Adrenal gland (tissue), 12 donors: Measurements from ENCODE around the gene DNAJB8. TPM values are rescaled to one million over a fixed set of nuclear protein-coding genes. Genes with fewer than 3 reads are reported as not detected.

Experiments used
- DNase-seq, 7 donors: peaks; one replicate each; pipeline ENCODE4 v3.0.0-alpha.2; 2019 to 2020
- H3K27ac ChIP-seq, 5 donors: fragments of 200-600 bp; sonication (generic) in 4 of 5; 1 replicate in 3 of 5; 2 replicates in 2 of 5; pipeline versions ENCODE4 v1.5.1 to v1.8.0; 2016 to 2020; ENCODE audit warnings: mild to moderate bottlenecking in 1 of 5
- H3K27me3 ChIP-seq: fragments of 200-600 bp; 2 replicates; pipeline ENCODE4 v1.8.0; 2021
- H3K36me3 ChIP-seq, 2 donors: fragments of 200-600 bp; replicated peaks in 1 of 2; 1 replicate in 1 of 2; 2 replicates in 1 of 2; pipeline versions ENCODE4 v1.5.1 to v1.8.0; 2018 to 2022
- H3K4me1 ChIP-seq, 2 donors: fragments of 200-600 bp; replicated peaks in 1 of 2; 1 replicate in 1 of 2; 2 replicates in 1 of 2; pipeline versions ENCODE4 v1.5.1 to v1.8.0; 2018 to 2021
- H3K4me3 ChIP-seq, 4 donors: fragments of 200-600 bp; sonication (generic) in 3 of 4; one replicate each; pipeline ENCODE4 v1.5.1; 2016 to 2018
- H3K9me3 ChIP-seq, 3 donors: fragments of 200-600 bp; sonication (generic) in 1 of 3; replicated peaks in 1 of 3; 1 replicate in 2 of 3; 2 replicates in 1 of 3; pipeline versions ENCODE4 v1.5.1 to v1.8.0; 2016 to 2021
- CTCF ChIP-seq, 6 experiments: fragments of 450-650 bp in 4 of 6; fragments of 200-600 bp in 2 of 6; sonication (generic) in 1 of 6; IDR thresholded peaks; 1 replicate in 5 of 6; 2 replicates in 1 of 6; pipeline versions ENCODE4 v1.5.1 to v1.8.0; 2016 to 2021; ENCODE audit warnings: antibody characterized with exemption in 6 of 6, mild to moderate bottlenecking in 2 of 6, moderate library complexity in 1 of 6
- POLR2A ChIP-seq, 2 donors: fragments of 450-650 bp; IDR thresholded peaks; one replicate each; pipeline ENCODE4 v1.6.1; 2017; ENCODE audit warnings: antibody characterized with exemption in 2 of 2, mild to moderate bottlenecking in 2 of 2, moderate library complexity in 1 of 2
- WGBS, 4 donors: extraction: QIAGEN DNeasy Blood & Tissue Kit in 2 of 4; methylation state at CpG; one replicate each; pipeline versions ENCODE4 v1.1.5 to v1.1.7; 2013 to 2017; 5-methylcytosine and 5-hydroxymethylcytosine counted together
- intact Hi-C, 2 donors: fragments of 100-400 bp; cut with DNase I; formaldehyde crosslinking; loops; one replicate each; pipeline versions ENCODE4 v1.14.1 to v1.15.0; 2022 to 2023
- polyA plus RNA-seq, 3 donors: library from polyadenylated mRNA; stranded (reverse); fragments of 200-250 nt in 2 of 3; fragments of 350-450 nt in 1 of 3; fragmentation: Illumina TruSeq in 1 of 3; extraction: RNeasy Lipid Tissue Mini Kit (QIAGEN cat#74804) in 1 of 3; gene quantifications; one replicate each; pipeline ENCODE4 v1.2.3, GENCODE V29; 2013 to 2014
- total RNA-seq, 9 donors: library from RNA; depleted of rRNA in 4 of 9; stranded (reverse); fragments of >200 nt in 4 of 9; fragments of 120-200 nt in 1 of 9; fragmentation: NEBNext Ultra II Directional in 1 of 9; extraction: Animal tissue kit (Norgen Biotek cat#: 25700) in 1 of 9; gene quantifications; one replicate each; pipeline versions ENCODE4 v1.1.0 to v1.2.4, GENCODE V29; 2013 to 2023
- donor health status: healthy with polysubstance abuse.
- donor health status: Bipolar disorder and iron deficiency.
- donor health status: DM: yes; HTN: yes; CAD: no.
- donor health status: DM: no; HTN: no; CAD: no.
- donor health status: DM: no; HTN: no; CAD: no.
- donor health status: DM: yes; HTN: yes; CAD: no.

DNAJB8 gene
- total and polyA plus RNA-seq, 12 donors = not detected

- TF ChIP-seq POLR2A (IDR thresholded peaks at IDR 0.05) (no peak), CTCF (IDR thresholded peaks at IDR 0.05) (no peak)
- H3K27ac ChIP-seq = no peak overlapping the region
- H3K4me1 ChIP-seq = no peaks in the 10 kb centered on the region
- no peaks in the 10 kb centered on the region for H3K36me3 ChIP-seq
- H3K4me3 ChIP-seq = no peak overlapping the region
- DNase-seq = no peak
- WGBS, 4 donors = 90 to 97% (median 92%) methylated on average over 3 of the region's 3 CpGs
- intact Hi-C loops = no loop called here
- no peaks in the 10 kb centered on the region for H3K27me3 ChIP-seq
- no peaks in the 10 kb centered on the region for H3K9me3 ChIP-seq
These were observed 39.1 kb upstream of the DNAJB8 start for GRCh38 chr3:128505771-128506170.

GRCh38 chr3:128504963-128505730 is 38.5 kb upstream of the DNAJB8 start:
- TF ChIP-seq CTCF (IDR thresholded peaks at IDR 0.05) (no peak), POLR2A (IDR thresholded peaks at IDR 0.05) (no peak)
- Histone ChIP-seq H3K36me3 (no peaks in the 10 kb centered on the region), H3K27ac (no peak overlapping the region), H3K9me3 (no peaks in the 10 kb centered on the region), H3K4me3 (no peak overlapping the region), H3K27me3 (no peaks in the 10 kb centered on the region), H3K4me1 (no peaks in the 10 kb centered on the region)
- DNase-seq = no peak
- intact Hi-C loops = loop anchor here in 1 of 2 donors (5.0 kb wide), 1 partner anchor 333 kb away; no protein-coding TSS in a partner anchor
- 85 to 91% (median 90%) methylated on average over 9 to 12 of the region's 12 CpGs for WGBS, 4 donors

- H3K36me3 ChIP-seq = no peaks in the 10 kb centered on the region
- DNase-seq = no peak
These were observed 37.8 kb upstream of the DNAJB8 start for GRCh38 chr3:128504533-128504915.

More at GRCh38 chr3:128504533-128504915, 37.8 kb upstream of the DNAJB8 start:
- H3K9me3 ChIP-seq = no peaks in the 10 kb centered on the region
- H3K27ac ChIP-seq = no peak overlapping the region
- H3K4me3 ChIP-seq = no peak overlapping the region
- TF ChIP-seq POLR2A (IDR thresholded peaks at IDR 0.05) (no peak), CTCF (IDR thresholded peaks at IDR 0.05) (no peak)
- H3K4me1 ChIP-seq = no peaks in the 10 kb centered on the region
- intact Hi-C loops = loop anchor here in 1 of 2 donors (5.0 kb wide), 1 partner anchor 332 kb away; no protein-coding TSS in a partner anchor
- 80 to 90% (median 85%) methylated on average over 4 to 8 of the region's 8 CpGs for WGBS, 4 donors
- peaks cover 4% of the 10 kb centered on the region for H3K27me3 ChIP-seq
